ENCODE results near the gene PARS2. TPM values are rescaled to one million over a fixed set of nuclear protein-coding genes. Genes with fewer than 3 reads are reported as not detected.
"Not testable (repeated sequence)": the region's sequence is repeated elsewhere in the genome, so short reads cannot be mapped to it uniquely, and the experiment has no call there.

Gene PARS2
- total RNA-seq, 1 experiment from 2014 or later: 9.0 TPM

GRCh38 chr1:54782156-54782555 is 17.8 kb upstream of the PARS2 start:
- intact Hi-C loops (cut with micrococcal nuclease; ENCODE audit: unreplicated experiment): no loop called here
- TF ChIP-seq, protein P1, sequence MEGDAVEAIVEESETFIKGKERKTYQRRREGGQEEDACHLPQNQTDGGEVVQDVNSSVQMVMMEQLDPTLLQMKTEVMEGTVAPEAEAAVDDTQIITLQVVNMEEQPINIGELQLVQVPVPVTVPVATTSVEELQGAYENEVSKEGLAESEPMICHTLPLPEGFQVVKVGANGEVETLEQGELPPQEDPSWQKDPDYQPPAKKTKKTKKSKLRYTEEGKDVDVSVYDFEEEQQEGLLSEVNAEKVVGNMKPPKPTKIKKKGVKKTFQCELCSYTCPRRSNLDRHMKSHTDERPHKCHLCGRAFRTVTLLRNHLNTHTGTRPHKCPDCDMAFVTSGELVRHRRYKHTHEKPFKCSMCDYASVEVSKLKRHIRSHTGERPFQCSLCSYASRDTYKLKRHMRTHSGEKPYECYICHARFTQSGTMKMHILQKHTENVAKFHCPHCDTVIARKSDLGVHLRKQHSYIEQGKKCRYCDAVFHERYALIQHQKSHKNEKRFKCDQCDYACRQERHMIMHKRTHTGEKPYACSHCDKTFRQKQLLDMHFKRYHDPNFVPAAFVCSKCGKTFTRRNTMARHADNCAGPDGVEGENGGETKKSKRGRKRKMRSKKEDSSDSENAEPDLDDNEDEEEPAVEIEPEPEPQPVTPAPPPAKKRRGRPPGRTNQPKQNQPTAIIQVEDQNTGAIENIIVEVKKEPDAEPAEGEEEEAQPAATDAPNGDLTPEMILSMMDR (IDR thresholded peaks at IDR 0.05; ENCODE audit: unreplicated experiment): no peak
- no peaks in the 10 kb centered on the region for H3K9me3 Mint-ChIP-seq (ENCODE audit: low read depth, unreplicated experiment)

DNA sequence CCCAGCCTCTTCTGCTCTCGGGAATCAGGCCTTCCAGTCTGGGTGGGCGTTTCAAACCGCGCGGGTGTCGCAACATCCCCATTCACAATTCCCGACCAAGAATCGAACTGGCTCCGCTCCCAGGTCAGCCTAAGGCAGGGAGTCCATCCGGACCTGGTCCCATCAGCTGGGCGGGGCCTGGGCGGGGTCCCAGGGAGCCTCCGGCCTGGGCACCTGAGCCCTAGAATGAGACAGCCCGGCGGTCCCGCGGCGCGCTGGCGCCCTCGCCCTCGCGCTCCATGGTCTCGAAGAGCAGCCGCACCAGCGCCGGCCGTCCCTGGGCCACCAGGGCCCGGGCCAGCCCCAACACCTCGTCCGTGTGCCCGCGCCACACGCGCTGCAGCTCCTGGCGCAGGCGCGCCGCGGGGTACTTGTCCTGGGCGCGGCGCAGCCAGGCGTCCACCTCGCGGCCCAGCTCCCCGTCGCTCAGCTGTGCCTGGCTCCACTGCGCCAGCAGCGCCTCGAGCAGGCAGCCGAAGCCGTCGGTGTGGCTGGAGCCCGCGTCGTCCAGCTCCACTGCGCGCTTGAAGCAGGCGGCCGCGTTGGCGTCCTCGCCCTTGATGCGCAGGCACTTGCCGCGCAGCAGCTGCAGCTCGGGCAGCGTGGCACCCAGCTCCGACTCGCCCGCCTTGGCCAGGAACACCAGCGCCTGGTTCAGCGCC is 16.9 kb upstream of the PARS2 start:
- Mint-ChIP-seq H3K27me3 (ENCODE audit: unreplicated experiment) (no peaks in the 10 kb centered on the region), H3K4me3 (ENCODE audit: low read depth, unreplicated experiment) (no peak overlapping the region), H3K9me3 (ENCODE audit: low read depth, unreplicated experiment) (no peaks in the 10 kb centered on the region), H3K36me3 (ENCODE audit: insufficient read depth, unreplicated experiment) (no peaks in the 10 kb centered on the region), H3K4me1 (ENCODE audit: low read depth, unreplicated experiment) (no peaks in the 10 kb centered on the region), H3K27ac (ENCODE audit: unreplicated experiment) (no peak overlapping the region)
- intact Hi-C loops (cut with micrococcal nuclease; ENCODE audit: unreplicated experiment): no loop called here
- BruUV-seq (replicated peaks): no TSS peak
- no peak for DNase-seq
- TF ChIP-seq, protein P1 (IDR thresholded peaks at IDR 0.05; ENCODE audit: unreplicated experiment): no peak
- CTCF ChIA-PET: no interaction called here

More at GRCh38 chr1:54782156-54782555, 17.8 kb upstream of the PARS2 start:
- CTCF ChIA-PET: no interaction called here
- H3K4me1 Mint-ChIP-seq (ENCODE audit: low read depth, unreplicated experiment): no peaks in the 10 kb centered on the region
- no peak overlapping the region for H3K4me3 Mint-ChIP-seq (ENCODE audit: low read depth, unreplicated experiment)
- no peaks in the 10 kb centered on the region for H3K27me3 Mint-ChIP-seq (ENCODE audit: unreplicated experiment)
- no peak overlapping the region for H3K27ac Mint-ChIP-seq (ENCODE audit: unreplicated experiment)
- no peak for DNase-seq
- H3K36me3 Mint-ChIP-seq (ENCODE audit: insufficient read depth, unreplicated experiment): no peaks in the 10 kb centered on the region
- BruUV-seq (replicated peaks): no TSS peak

- H3K27me3 Mint-ChIP-seq (ENCODE audit: unreplicated experiment): no peaks in the 10 kb centered on the region
- BruUV-seq (replicated peaks): no TSS peak
- H3K4me1 Mint-ChIP-seq (ENCODE audit: low read depth, unreplicated experiment): no peaks in the 10 kb centered on the region
- DNase-seq: no peak
- intact Hi-C loops (cut with micrococcal nuclease; ENCODE audit: unreplicated experiment): no loop called here
- no peak overlapping the region for H3K4me3 Mint-ChIP-seq (ENCODE audit: low read depth, unreplicated experiment)
- no peaks in the 10 kb centered on the region for H3K9me3 Mint-ChIP-seq (ENCODE audit: low read depth, unreplicated experiment)
- TF ChIP-seq, protein P1 (IDR thresholded peaks at IDR 0.05; ENCODE audit: unreplicated experiment): no peak
- no peaks in the 10 kb centered on the region for H3K36me3 Mint-ChIP-seq (ENCODE audit: insufficient read depth, unreplicated experiment)
- CTCF ChIA-PET: no interaction called here
- H3K27ac Mint-ChIP-seq (ENCODE audit: unreplicated experiment): no peak overlapping the region
Observed at GRCh38 chr1:54777431-54777830, 13.1 kb upstream of the PARS2 start.

- DNase-seq: no peak
- no peaks in the 10 kb centered on the region for H3K9me3 Mint-ChIP-seq (ENCODE audit: low read depth, unreplicated experiment)
- TF ChIP-seq, protein P1 (IDR thresholded peaks at IDR 0.05; ENCODE audit: unreplicated experiment): no peak
- CTCF ChIA-PET: no interaction called here
- H3K4me3 Mint-ChIP-seq (ENCODE audit: low read depth, unreplicated experiment): no peak overlapping the region
- H3K4me1 Mint-ChIP-seq (ENCODE audit: low read depth, unreplicated experiment): no peaks in the 10 kb centered on the region
- no peaks in the 10 kb centered on the region for H3K36me3 Mint-ChIP-seq (ENCODE audit: insufficient read depth, unreplicated experiment)
- intact Hi-C loops (cut with micrococcal nuclease; ENCODE audit: unreplicated experiment): no loop called here
- no peaks in the 10 kb centered on the region for H3K27me3 Mint-ChIP-seq (ENCODE audit: unreplicated experiment)
- BruUV-seq (replicated peaks): no TSS peak
- H3K27ac Mint-ChIP-seq (ENCODE audit: unreplicated experiment): no peak overlapping the region
Observed at GRCh38 chr1:54777011-54777410, 12.7 kb upstream of the PARS2 start.

DNA sequence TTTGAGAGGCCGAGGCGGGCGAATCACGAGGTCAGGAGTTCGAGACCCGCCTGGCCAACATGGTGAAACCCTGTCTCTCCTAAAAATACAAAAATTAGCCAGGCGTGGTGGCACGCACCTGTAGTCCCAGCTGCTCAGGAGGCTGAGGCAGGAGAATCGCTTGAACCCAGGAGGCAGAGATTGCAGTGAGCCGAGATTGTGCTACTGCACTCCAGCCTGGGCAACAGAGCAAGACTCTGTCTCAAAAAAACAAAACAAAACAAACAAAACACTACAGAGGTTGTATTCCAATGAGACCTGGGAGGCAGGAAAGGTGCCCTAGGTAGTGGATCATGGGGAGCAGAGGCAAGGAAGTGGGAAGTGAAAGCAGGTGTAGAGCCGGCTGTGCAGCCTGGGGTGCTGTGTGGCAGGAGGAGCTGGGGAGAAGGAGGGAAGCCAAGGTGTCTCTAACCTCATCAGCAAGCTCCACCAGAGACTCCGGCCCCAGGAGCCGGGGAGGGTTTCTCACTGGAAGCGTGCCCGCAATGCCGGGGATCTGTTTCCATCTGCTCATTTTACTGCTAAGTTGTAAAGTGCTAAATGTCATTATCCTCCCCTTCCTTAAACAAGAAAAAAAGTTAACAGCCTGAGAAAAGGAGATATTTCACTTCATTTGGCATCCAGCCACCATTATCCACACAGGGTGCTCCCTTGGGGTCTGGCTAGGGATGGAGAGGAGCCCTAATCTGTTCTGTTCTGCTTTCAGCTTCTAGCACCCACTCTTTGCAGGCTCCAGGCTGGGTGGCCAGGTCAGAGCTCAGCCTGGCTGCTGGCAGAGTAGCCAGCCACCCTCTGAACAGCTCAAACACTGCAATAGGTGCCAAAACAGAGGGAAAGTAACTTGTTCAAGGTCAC is 11.8 kb upstream of the PARS2 start:
- DNase-seq; H3K4me1 Mint-ChIP-seq (ENCODE audit: low read depth, unreplicated experiment); H3K27ac Mint-ChIP-seq (ENCODE audit: unreplicated experiment); H3K4me3 Mint-ChIP-seq (ENCODE audit: low read depth, unreplicated experiment); BruUV-seq (replicated peaks); H3K27me3 Mint-ChIP-seq (ENCODE audit: unreplicated experiment); CTCF ChIA-PET; H3K9me3 Mint-ChIP-seq (ENCODE audit: low read depth, unreplicated experiment); H3K36me3 Mint-ChIP-seq (ENCODE audit: insufficient read depth, unreplicated experiment); intact Hi-C loops (cut with micrococcal nuclease; ENCODE audit: unreplicated experiment): not testable (repeated sequence)

Data from Calu3 (cell line).